AG09309 (cell line): ENCODE measurements around the gene ADAM15.

Source experiments
- DNase-seq: peaks from one replicate; pipeline ENCODE4 v3.0.0-alpha.2; 2010; ENCODE audit warnings: low read depth
- H3K4me3 ChIP-seq: 2 replicates; pipeline ENCODE4 v1.5.1; 2011; ENCODE audit warnings: mild to moderate bottlenecking, low read depth, low read length, moderate library complexity; ENCODE audit not compliant: control insufficient read depth
- CTCF ChIP-seq: IDR thresholded peaks from 2 replicates; pipeline ENCODE4 v1.5.1; 2011; ENCODE audit warnings: mild to moderate bottlenecking, low read depth, low read length, inconsistent platforms; ENCODE audit not compliant: insufficient read depth, control insufficient read depth; ENCODE audit errors: missing control alignments

The ADAM15 gene

GRCh38 chr1:155008015-155008941 lies 42.8 kb upstream of the ADAM15 start:
- no peak for DNase-seq
- no peak for TF ChIP-seq CTCF
- H3K4me3 ChIP-seq = no peak overlapping the region

- no peak overlapping the region for H3K4me3 ChIP-seq
- no peak for DNase-seq
- TF ChIP-seq CTCF = no peak
Measured at GRCh38 chr1:155009221-155009711, 41.9 kb upstream of the ADAM15 start.

- no peak for TF ChIP-seq CTCF
- H3K4me3 ChIP-seq = no peak overlapping the region
- no peak for DNase-seq
Measured at GRCh38 chr1:155009742-155010141, 41.4 kb upstream of the ADAM15 start.

- no peak overlapping the region for H3K4me3 ChIP-seq
Measured at GRCh38 chr1:155010211-155010918, 40.8 kb upstream of the ADAM15 start.

GRCh38 chr1:155011004-155011416 lies 40.1 kb upstream of the ADAM15 start:
- H3K4me3 ChIP-seq = no peak overlapping the region

More at GRCh38 chr1:155010211-155010918, 40.8 kb upstream of the ADAM15 start:
- no peak for TF ChIP-seq CTCF
- no peak for DNase-seq

More at GRCh38 chr1:155011004-155011416, 40.1 kb upstream of the ADAM15 start:
- no peak for TF ChIP-seq CTCF
- no peak for DNase-seq
